Heart left ventricle (tissue), 16 donors: ENCODE measurements around the gene ZFAND2B. TPM values are rescaled to one million over a fixed set of nuclear protein-coding genes. Genes with fewer than 3 reads are reported as not detected.
"Not testable (repeated sequence)": the region's sequence is repeated elsewhere in the genome, so short reads cannot be mapped to it uniquely, and the experiment has no call there.

Source experiments
- ATAC-seq, 4 donors: fragments of 200-7000 bp; cut with Tn5 transposase; one replicate each; pipeline ENCODE4 v1.9.1; 2020 to 2022; ENCODE audit warnings: moderate library complexity in 4 of 4, mild to moderate bottlenecking in 3 of 4, moderate number of reproducible peaks in 1 of 4
- DNase-seq, 5 donors: peaks; one replicate each; pipeline ENCODE4 v3.0.0-alpha.2; 2020
- H3K27ac ChIP-seq, 12 donors: fragments of 200-600 bp; sonication (generic) in 4 of 12; one replicate each; pipeline versions ENCODE4 v1.5.0 to v1.8.0; 2016 to 2022; ENCODE audit warnings: mild to moderate bottlenecking in 2 of 12
- H3K27me3 ChIP-seq, 9 donors: fragments of 200-600 bp; sonication (generic) in 2 of 9; one replicate each; pipeline versions ENCODE4 v1.5.1 to v1.8.0; 2016 to 2022; ENCODE audit warnings: mild to moderate bottlenecking in 3 of 9
- H3K36me3 ChIP-seq, 9 donors: fragments of 200-600 bp; sonication (generic) in 2 of 9; one replicate each; pipeline versions ENCODE4 v1.5.0 to v1.8.0; 2018 to 2022; ENCODE audit warnings: mild to moderate bottlenecking in 2 of 9
- H3K4me1 ChIP-seq, 12 donors: fragments of 200-600 bp; sonication (generic) in 4 of 12; one replicate each; pipeline versions ENCODE4 v1.5.0 to v1.8.0; 2016 to 2022; ENCODE audit warnings: mild to moderate bottlenecking in 3 of 12
- H3K4me3 ChIP-seq, 12 donors: fragments of 200-600 bp; sonication (generic) in 4 of 12; one replicate each; pipeline versions ENCODE4 v1.5.0 to v1.8.0; 2017 to 2022; ENCODE audit warnings: mild to moderate bottlenecking in 9 of 12, moderate library complexity in 4 of 12
- H3K9me3 ChIP-seq, 12 donors: fragments of 200-600 bp; sonication (generic) in 4 of 12; one replicate each; pipeline versions ENCODE4 v1.5.0 to v1.8.0; 2016 to 2022; ENCODE audit warnings: mild to moderate bottlenecking in 1 of 12
- CTCF ChIP-seq, 12 donors: fragments of 200-600 bp; sonication (generic) in 4 of 12; IDR thresholded peaks; one replicate each; pipeline versions ENCODE4 v1.5.0 to v1.8.0; 2018 to 2022; ENCODE audit warnings: antibody characterized with exemption in 12 of 12, mild to moderate bottlenecking in 5 of 12
- POLR2A ChIP-seq, 2 donors: fragments of 450-650 bp; IDR thresholded peaks; one replicate each; pipeline ENCODE4 v1.6.1; 2017; ENCODE audit warnings: antibody characterized with exemption in 2 of 2, mild to moderate bottlenecking in 2 of 2, moderate library complexity in 2 of 2
- WGBS, 4 donors: extraction: QIAGEN DNeasy Blood & Tissue Kit in 2 of 4; methylation state at CpG; one replicate each; pipeline versions ENCODE4 v1.1.5 to v1.1.7; 2013 to 2018; 5-methylcytosine and 5-hydroxymethylcytosine counted together
- intact Hi-C, 10 donors: fragments of 100-400 bp; cut with DNase I; formaldehyde crosslinking; loops; one replicate each; pipeline versions ENCODE4 v1.11.1 to v1.14.2; 2022
- polyA plus RNA-seq, 2 donors: library from polyadenylated mRNA; stranded (reverse); fragments of 200-250 nt; gene quantifications; one replicate each; pipeline ENCODE4 v1.2.3, GENCODE V29; 2013
- total RNA-seq, 9 donors: library from RNA; depleted of rRNA in 2 of 9; stranded (reverse); fragments of >200 nt in 2 of 9; fragmentation: NEBNext Ultra II Directional in 3 of 9; extraction: Animal tissue kit (Norgen Biotek cat#: 25700) in 3 of 9; gene quantifications; one replicate each; pipeline versions ENCODE4 v1.1.0 to v1.2.4, GENCODE V29; 2016 to 2023
- donor health status: ischemic (EF 13 %, LVEDD 7.1; RV severe dilation, severe dysfunction).
- donor health status: healthy with polysubstance abuse.
- donor health status: DM: no; HTN: yes; CAD: no.
- donor health status: DM: no; HTN: no; CAD: no.
- donor health status: ischemic (EF 25% LVEDD 6.9; RV normal size, moderate dysfunction).
- donor health status: ischemic (EF 25% LVEDD 5.7; RV mildly dilated, moderate dysfunction).
- donor health status: healthy.
- donor health status: DM: yes; HTN: yes; CAD: no.
- donor health status: ischemic (EF 35%, LVEDD 5.7; RV mildly dilated, moderate dysfunction).
- donor health status: nonischemic (EF 11% LVEDD 7.7; RV severe dilation, severe dysfunction).
- donor health status: DM: yes; HTN: yes; CAD: no.
- donor health status: PGD.
- donor health status: ischemic (EF 29% LVEDD 5.4; RV normal size, mild dysfunction).
- donor health status: nonischemic (EF 23%, LVEDD 6.1; RV moderate dilation, normal function).

The ZFAND2B gene
- total and polyA plus RNA-seq, 11 donors, result 13.9 to 35.7 (median 23.5) TPM

- WGBS, 4 donors, result 82 to 90% (median 85%) methylated on average over 12 of the region's 12 CpGs
- ATAC-seq, result no peak
- H3K27me3 ChIP-seq, result peaks cover 0 to 16% (median 0%) of the 10 kb centered on the region in 9 donors
Observed at GRCh38 chr2:219199470-219200211, 6.9 kb upstream of the ZFAND2B start.

GRCh38 chr2:219200502-219201326, 5.9 kb upstream of the ZFAND2B start:
- H3K4me1 ChIP-seq, H3K27ac ChIP-seq, H3K4me3 ChIP-seq, H3K36me3 ChIP-seq, intact Hi-C loops, H3K9me3 ChIP-seq, ATAC-seq: not testable (repeated sequence)
- 79 to 86% (median 81%) methylated on average over 25 to 26 of the region's 26 CpGs for WGBS, 4 donors
- DNase-seq, result peak in 1 of 5 donors; percentile 1
- H3K27me3 ChIP-seq, result peaks cover 0 to 16% (median 0%) of the 10 kb centered on the region in 9 donors

More at GRCh38 chr2:219199470-219200211, 6.9 kb upstream of the ZFAND2B start:
- H3K9me3 ChIP-seq, result no peaks in the 10 kb centered on the region
- H3K4me3 ChIP-seq, result no peak overlapping the region
- H3K4me1 ChIP-seq, result no peaks in the 10 kb centered on the region
- DNase-seq, result no peak
- no peaks in the 10 kb centered on the region for H3K36me3 ChIP-seq
- TF ChIP-seq CTCF (IDR thresholded peaks at IDR 0.05) (no peak), POLR2A (IDR thresholded peaks at IDR 0.05) (no peak)
- intact Hi-C loops, result no loop called here
- H3K27ac ChIP-seq, result no peak overlapping the region

GRCh38 chr2:219201331-219201730, 5.3 kb upstream of the ZFAND2B start:
- ATAC-seq, intact Hi-C loops, H3K27ac ChIP-seq, H3K9me3 ChIP-seq, H3K4me1 ChIP-seq, H3K36me3 ChIP-seq, H3K4me3 ChIP-seq: not testable (repeated sequence)
- WGBS, 4 donors, result 89 to 93% (median 90%) methylated on average over 15 to 21 of the region's 21 CpGs
- peak in 1 of 5 donors; percentile 0 for DNase-seq
- peaks cover 0 to 16% (median 0%) of the 10 kb centered on the region in 9 donors for H3K27me3 ChIP-seq

GRCh38 chr2:219204425-219205164, 2.0 kb upstream of the ZFAND2B start:
- TF ChIP-seq CTCF (IDR thresholded peaks at IDR 0.05) (no peak), POLR2A (IDR thresholded peaks at IDR 0.05) (no peak)
- Histone ChIP-seq H3K4me1 (peaks cover 0 to 25% (median 17%) of the 10 kb centered on the region in 12 donors), H3K27ac (no peak overlapping the region), H3K9me3 (no peaks in the 10 kb centered on the region), H3K4me3 (no peak overlapping the region), H3K36me3 (peaks cover 0 to 20% (median 17%) of the 10 kb centered on the region in 9 donors), H3K27me3 (peaks cover 0 to 3% (median 0%) of the 10 kb centered on the region in 9 donors)
- peak in 1 of 5 donors; percentile 3 for DNase-seq
- intact Hi-C loops, result loop anchor here in 7 of 10 donors (2.0 to 5.0 kb wide), 4 partner anchors 24 to 42 kb away; partner anchors contain the start of genes NHEJ1 (in 3 of the 7) and SLC23A3 (in 3 of the 7)
- 91 to 95% (median 94%) methylated on average over 7 of the region's 7 CpGs for WGBS, 4 donors
- ATAC-seq, result no peak
